PC-3 (cell line): ENCODE results near the gene MRLN. TPM values are rescaled to one million over a fixed set of nuclear protein-coding genes. Genes with fewer than 3 reads are reported as not detected.

Experiments used
- ATAC-seq: fragments of 200-7000 bp; cut with Tn5 transposase; 2 replicates; pipeline ENCODE4 v1.9.1; 2020; ENCODE audit warnings: mild to moderate bottlenecking, moderate library complexity
- BruUV-seq: library from RNA; stranded (reverse); fragments of 400-500 nt; replicated peaks from 2 replicates; lab custom pipeline; 2021; lab: Mats Ljungman, UMichigan
- CTCF ChIA-PET: fragments of 300-600 bp; sonication (Branson Sonifier 250); formaldehyde crosslinking; loops from one replicate; lab custom pipeline; 2022; ENCODE audit warnings: antibody characterized with exemption; lab: Charles Lee
- POLR2A ChIA-PET: fragments of 300-600 bp; sonication (Branson Sonifier 250); formaldehyde crosslinking; loops from one replicate; lab custom pipeline; 2022; ENCODE audit warnings: antibody characterized with exemption; ENCODE audit not compliant: unreplicated experiment; lab: Charles Lee
- DNase-seq: peaks from one replicate; pipeline ENCODE4 v3.0.0-alpha.2; 2015
- H2AFZ ChIP-seq: fragments of 300-600 bp; sonication (generic); 2 replicates; pipeline ENCODE4 v1.6.0; 2016; ENCODE audit warnings: antibody characterized with exemption, low read length
- H3F3A ChIP-seq: fragments of 300-600 bp; sonication (generic); one replicate; pipeline ENCODE4 v1.6.0; 2017; ENCODE audit warnings: antibody characterized with exemption, low read length, control low read depth, mild to moderate bottlenecking; ENCODE audit not compliant: unreplicated experiment
- H3K27ac ChIP-seq: fragments of 300-600 bp; sonication (generic); 2 replicates; pipeline ENCODE4 v1.5.1; 2016; ENCODE audit warnings: mild to moderate bottlenecking, low read length
- H3K27me3 ChIP-seq: fragments of 300-600 bp; sonication (generic); 2 replicates; pipeline ENCODE4 v1.6.1; 2016; ENCODE audit warnings: low read length, mixed read lengths
- H3K36me3 ChIP-seq: fragments of 300-600 bp; sonication (generic); 2 replicates; pipeline ENCODE4 v1.6.1; 2016; ENCODE audit warnings: low read depth, mixed run types, low read length, mixed read lengths
- H3K4me1 ChIP-seq: fragments of 300-600 bp; sonication (generic); 2 replicates; pipeline ENCODE4 v1.5.1; 2016; ENCODE audit warnings: low read length; ENCODE audit not compliant: insufficient read depth
- H3K4me2 ChIP-seq: fragments of 300-600 bp; sonication (generic); 2 replicates; pipeline ENCODE4 v1.6.0; 2016; ENCODE audit warnings: low read length
- H3K4me3 ChIP-seq: fragments of 300-600 bp; sonication (generic); 2 replicates; pipeline ENCODE4 v1.5.1; 2016; ENCODE audit warnings: mild to moderate bottlenecking, low read length, mixed read lengths
- H3K79me2 ChIP-seq: fragments of 300-600 bp; sonication (generic); 2 replicates; pipeline ENCODE4 v1.6.1; 2017; ENCODE audit warnings: low read length, mixed read lengths
- H3K9ac ChIP-seq: fragments of 300-600 bp; sonication (generic); 2 replicates; pipeline ENCODE4 v1.6.0; 2016; ENCODE audit warnings: mild to moderate bottlenecking, low read length
- H3K9me2 ChIP-seq: fragments of 300-600 bp; sonication (generic); replicated peaks from 2 replicates; pipeline ENCODE4 v1.6.1; 2016; ENCODE audit warnings: mixed run types, low read length, mixed read lengths
- H3K9me3 ChIP-seq: fragments of 300-600 bp; sonication (generic); 2 replicates; pipeline ENCODE4 v1.6.1; 2016; ENCODE audit warnings: low read length, mixed read lengths
- H4K20me1 ChIP-seq: fragments of 300-600 bp; sonication (generic); 2 replicates; pipeline ENCODE4 v1.6.1; 2016; ENCODE audit warnings: low read length, mixed read lengths
- EZH2 ChIP-seq: fragments of 300-600 bp; sonication (generic); IDR thresholded peaks from one replicate; pipeline ENCODE4 v1.6.1; 2017; ENCODE audit warnings: antibody characterized with exemption, mild to moderate bottlenecking, low read length; ENCODE audit not compliant: unreplicated experiment
- EZH2phosphoT487 ChIP-seq: fragments of 300-600 bp; sonication (generic); IDR thresholded peaks from 2 replicates; pipeline ENCODE4 v1.6.1; 2018; ENCODE audit warnings: mild to moderate bottlenecking, antibody characterized with exemption, low read length, borderline replicate concordance
- intact Hi-C: fragments of 100-400 bp; cut with micrococcal nuclease; formaldehyde crosslinking; loops from 2 replicates; pipeline ENCODE4 v1.9.0; 2023
- total RNA-seq: library from RNA; depleted of rRNA; stranded (reverse); fragments of >200 nt; gene quantifications from 2 replicates; pipeline ENCODE4 v1.2.3, GENCODE V29; 2014
- TF ChIP-seq, protein P1 (sequence below): fragments of 300-600 bp; sonication (generic); conservative IDR thresholded peaks from 2 replicates; pipeline ENCODE4 v1.5.1; 2017; ENCODE audit warnings: antibody characterized with exemption, low read depth, mild to moderate bottlenecking, low read length

The MRLN gene
- total RNA-seq, 1 experiment from 2014 or later = not detected

DNA sequence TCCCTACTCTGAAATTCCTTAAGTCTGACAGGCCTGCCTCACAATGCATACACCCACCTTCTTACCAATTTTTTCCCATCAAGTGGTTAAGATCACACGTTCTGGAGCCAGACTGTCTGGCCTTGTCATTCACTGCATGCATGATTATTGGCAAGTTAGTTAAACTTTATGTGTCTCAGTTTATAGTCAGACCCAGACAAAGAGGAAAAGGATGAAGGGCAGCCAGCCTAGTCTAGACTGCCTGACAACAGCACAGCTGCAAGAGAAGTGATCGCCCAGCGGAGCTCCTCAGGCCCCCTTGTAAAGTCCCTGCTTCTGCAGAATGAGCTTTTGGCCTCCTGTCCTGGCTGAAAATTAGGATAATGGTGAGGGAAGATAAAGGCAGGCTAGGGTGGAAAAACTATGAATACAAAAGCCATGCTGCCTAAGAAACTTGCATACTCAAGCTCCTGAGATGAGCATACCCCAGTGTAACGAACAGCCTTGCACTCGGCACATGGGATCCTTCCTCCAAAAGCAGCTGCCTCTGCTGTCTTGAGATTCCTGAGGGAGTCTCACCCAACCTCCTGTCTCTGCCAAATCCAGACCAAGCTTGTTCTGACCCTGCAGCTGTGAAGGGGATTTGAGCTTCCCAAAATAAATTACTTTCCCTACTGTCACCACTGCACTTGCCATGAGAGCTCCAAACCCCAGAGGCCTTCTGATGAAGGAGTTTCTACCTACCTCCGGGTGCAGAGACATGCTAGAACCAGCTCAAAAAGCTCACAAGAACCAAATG lies 26.7 kb upstream of the MRLN start:
- no TSS peak for BruUV-seq
- Histone ChIP-seq H3K79me2 (no peaks in the 10 kb centered on the region), H3K27me3 (no peaks in the 10 kb centered on the region), H3K9me3 (no peaks in the 10 kb centered on the region), H2AFZ (no peak overlapping the region), H3K9me2 (no peaks in the 10 kb centered on the region), H4K20me1 (no peaks in the 10 kb centered on the region), H3K9ac (no peak overlapping the region), H3K4me3 (no peak overlapping the region), H3K27ac (no peak overlapping the region), H3K36me3 (no peaks in the 10 kb centered on the region), H3K4me2 (no peak overlapping the region), H3F3A (no peaks in the 10 kb centered on the region), H3K4me1 (no peaks in the 10 kb centered on the region)
- ChIA-PET POLR2A (no interaction called here), CTCF (interaction anchor here (0.6 kb wide), 1 partner anchor 278 kb away, joined by 3 read pairs; no protein-coding TSS in a partner anchor)
- intact Hi-C loops = no loop called here
- TF ChIP-seq, protein P1, sequence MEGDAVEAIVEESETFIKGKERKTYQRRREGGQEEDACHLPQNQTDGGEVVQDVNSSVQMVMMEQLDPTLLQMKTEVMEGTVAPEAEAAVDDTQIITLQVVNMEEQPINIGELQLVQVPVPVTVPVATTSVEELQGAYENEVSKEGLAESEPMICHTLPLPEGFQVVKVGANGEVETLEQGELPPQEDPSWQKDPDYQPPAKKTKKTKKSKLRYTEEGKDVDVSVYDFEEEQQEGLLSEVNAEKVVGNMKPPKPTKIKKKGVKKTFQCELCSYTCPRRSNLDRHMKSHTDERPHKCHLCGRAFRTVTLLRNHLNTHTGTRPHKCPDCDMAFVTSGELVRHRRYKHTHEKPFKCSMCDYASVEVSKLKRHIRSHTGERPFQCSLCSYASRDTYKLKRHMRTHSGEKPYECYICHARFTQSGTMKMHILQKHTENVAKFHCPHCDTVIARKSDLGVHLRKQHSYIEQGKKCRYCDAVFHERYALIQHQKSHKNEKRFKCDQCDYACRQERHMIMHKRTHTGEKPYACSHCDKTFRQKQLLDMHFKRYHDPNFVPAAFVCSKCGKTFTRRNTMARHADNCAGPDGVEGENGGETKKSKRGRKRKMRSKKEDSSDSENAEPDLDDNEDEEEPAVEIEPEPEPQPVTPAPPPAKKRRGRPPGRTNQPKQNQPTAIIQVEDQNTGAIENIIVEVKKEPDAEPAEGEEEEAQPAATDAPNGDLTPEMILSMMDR = no peak
- TF ChIP-seq EZH2 (no peak), EZH2phosphoT487 (no peak)
- ATAC-seq (no peak), DNase-seq (no peak)

DNA sequence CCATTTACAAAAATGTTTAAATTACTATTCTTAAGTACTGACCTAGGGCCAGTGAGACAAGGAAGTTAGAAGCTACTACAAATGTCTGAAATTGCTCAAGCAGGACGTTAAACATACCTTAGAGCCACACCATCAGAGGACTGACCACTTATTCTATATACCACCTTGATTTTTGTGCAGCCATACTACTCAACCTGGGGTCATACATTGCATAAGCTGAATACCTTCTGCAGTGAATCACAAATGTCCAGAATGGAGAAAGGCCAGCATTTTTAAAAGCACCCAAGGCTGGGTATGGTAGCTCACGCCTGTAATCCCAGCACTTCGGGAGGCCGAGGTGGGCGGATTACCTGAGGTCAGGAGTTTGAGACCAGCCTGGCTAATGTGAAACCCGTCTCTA lies 21.2 kb upstream of the MRLN start:
- no peak overlapping the region for H3K4me3 ChIP-seq
- no peaks in the 10 kb centered on the region for H3K27me3 ChIP-seq
- no peak overlapping the region for H3K4me2 ChIP-seq
- DNase-seq (no peak), ATAC-seq (no peak)
- H3K9me2 ChIP-seq = no peaks in the 10 kb centered on the region
- H4K20me1 ChIP-seq = no peaks in the 10 kb centered on the region
- no peaks in the 10 kb centered on the region for H3K4me1 ChIP-seq
- ChIA-PET CTCF (no interaction called here), POLR2A (interaction anchor here (0.6 kb wide), 1 partner anchor 32 kb away, joined by 3 read pairs; no protein-coding TSS in a partner anchor)
- H3F3A ChIP-seq = no peaks in the 10 kb centered on the region
- no peaks in the 10 kb centered on the region for H3K79me2 ChIP-seq
- BruUV-seq = no TSS peak
- intact Hi-C loops = no loop called here
- no peaks in the 10 kb centered on the region for H3K9me3 ChIP-seq
- H3K27ac ChIP-seq = no peak overlapping the region
- TF ChIP-seq EZH2phosphoT487 (no peak), EZH2 (no peak)
- H3K9ac ChIP-seq = no peak overlapping the region
- no peaks in the 10 kb centered on the region for H3K36me3 ChIP-seq
- no peak overlapping the region for H2AFZ ChIP-seq

GRCh38 chr10:59773088-59773487 lies 19.8 kb upstream of the MRLN start:
- Histone ChIP-seq H3K79me2 (no peaks in the 10 kb centered on the region), H3K9me2 (no peaks in the 10 kb centered on the region), H3K9ac (no peak overlapping the region), H3K4me1 (no peaks in the 10 kb centered on the region), H2AFZ (no peak overlapping the region), H3K4me2 (no peak overlapping the region), H3K9me3 (no peaks in the 10 kb centered on the region), H4K20me1 (no peaks in the 10 kb centered on the region), H3K36me3 (no peaks in the 10 kb centered on the region), H3F3A (no peaks in the 10 kb centered on the region), H3K27me3 (no peaks in the 10 kb centered on the region), H3K27ac (no peak overlapping the region), H3K4me3 (no peak overlapping the region)
- CTCF ChIA-PET = no interaction called here
- POLR2A ChIA-PET = interaction anchor here (0.6 kb wide), 1 partner anchor 342 kb away, joined by 3 read pairs; no protein-coding TSS in a partner anchor
- no peak for TF ChIP-seq EZH2
- no peak for TF ChIP-seq EZH2phosphoT487
- TF ChIP-seq, protein P1 = no peak
- ATAC-seq (no peak), DNase-seq (no peak)
- intact Hi-C loops = no loop called here
- no TSS peak for BruUV-seq
